Ovary (tissue), 3 donors: ENCODE data around the gene PRDM15.

ENCODE experiments used
- CTCF ChIP-seq, 3 donors: fragments of 450-650 bp in 2 of 3; fragments of 200-600 bp in 1 of 3; IDR thresholded peaks; one replicate each; pipeline versions ENCODE4 v1.5.1 to v1.8.0; 2016 to 2022; ENCODE audit warnings: antibody characterized with exemption in 3 of 3, mild to moderate bottlenecking in 1 of 3
- POLR2A ChIP-seq: fragments of 450-650 bp; IDR thresholded peaks from one replicate; pipeline ENCODE4 v1.6.1; 2017; ENCODE audit warnings: antibody characterized with exemption, mild to moderate bottlenecking, moderate library complexity
- donor health status: DM: no; HTN: no; CAD: no.

- TF ChIP-seq CTCF (IDR thresholded peaks at IDR 0.05) (no peak), POLR2A (no peak)
Observed at GRCh38 chr21:41895643-41896493, 16.7 kb upstream of the PRDM15 start.
